HG02943 (cell line): Measurements from ENCODE around the gene NEURL1.
"Not testable (repeated sequence)": the region's sequence is repeated elsewhere in the genome, so short reads cannot be mapped to it uniquely, and the experiment has no call there.

Source experiments
- ATAC-seq: cut with Tn5 transposase; IDR thresholded peaks from one replicate; pipeline ENCODE4 v1.9.1; 2021; ENCODE audit warnings: mild to moderate bottlenecking, low read depth, moderate library complexity; ENCODE audit not compliant: unreplicated experiment

Gene NEURL1

DNA sequence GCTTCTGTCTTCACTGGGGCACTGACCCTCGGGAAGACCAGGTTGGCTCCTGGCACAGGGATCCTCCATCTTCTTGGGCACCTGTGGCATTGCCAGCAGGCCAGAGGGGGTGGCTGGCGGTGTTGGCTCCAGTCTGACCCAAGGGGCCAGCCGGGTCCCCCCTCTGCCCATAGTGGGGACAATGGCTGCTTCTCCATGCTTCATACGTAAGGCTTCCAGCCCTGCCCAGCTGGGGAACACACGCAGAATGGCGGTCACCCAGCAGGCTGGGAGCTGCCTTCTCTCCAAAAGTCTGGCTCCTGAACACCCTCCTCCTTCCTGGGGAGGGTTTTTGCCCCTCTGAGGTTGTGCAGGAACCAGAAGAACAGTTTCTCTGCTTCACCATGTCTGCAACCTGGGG is 106.8 kb downstream of the NEURL1 start:
- no peak for ATAC-seq

DNA sequence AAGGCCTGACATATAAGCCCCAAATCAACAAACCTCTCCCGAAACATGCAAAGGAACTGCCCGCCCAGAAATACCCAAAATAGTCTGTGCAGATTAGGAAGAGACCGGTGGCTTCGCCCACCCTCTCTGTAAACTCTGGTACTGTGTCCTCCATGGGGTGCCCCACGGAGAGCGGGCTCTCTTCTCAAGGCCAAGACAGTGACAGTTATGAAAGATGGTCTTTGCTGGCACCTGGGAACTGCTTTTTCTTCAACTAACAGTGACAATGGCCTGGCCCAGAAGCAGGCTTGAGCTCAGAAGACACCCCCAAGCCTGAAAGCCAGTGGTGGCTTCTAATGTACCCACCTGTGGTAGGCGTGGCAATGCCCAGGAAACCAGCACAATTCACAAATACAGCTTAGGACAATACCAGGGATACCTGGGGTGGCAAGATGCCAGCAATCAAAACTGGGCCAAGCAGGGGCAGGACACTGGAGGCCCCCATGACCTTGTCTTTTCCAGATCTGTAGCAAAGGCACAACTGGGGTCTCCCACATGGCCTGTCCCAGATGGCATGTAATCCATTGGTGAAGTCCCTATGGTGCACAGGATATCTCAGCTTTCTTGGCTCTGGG is 107.6 kb downstream of the NEURL1 start:
- no peak for ATAC-seq

DNA sequence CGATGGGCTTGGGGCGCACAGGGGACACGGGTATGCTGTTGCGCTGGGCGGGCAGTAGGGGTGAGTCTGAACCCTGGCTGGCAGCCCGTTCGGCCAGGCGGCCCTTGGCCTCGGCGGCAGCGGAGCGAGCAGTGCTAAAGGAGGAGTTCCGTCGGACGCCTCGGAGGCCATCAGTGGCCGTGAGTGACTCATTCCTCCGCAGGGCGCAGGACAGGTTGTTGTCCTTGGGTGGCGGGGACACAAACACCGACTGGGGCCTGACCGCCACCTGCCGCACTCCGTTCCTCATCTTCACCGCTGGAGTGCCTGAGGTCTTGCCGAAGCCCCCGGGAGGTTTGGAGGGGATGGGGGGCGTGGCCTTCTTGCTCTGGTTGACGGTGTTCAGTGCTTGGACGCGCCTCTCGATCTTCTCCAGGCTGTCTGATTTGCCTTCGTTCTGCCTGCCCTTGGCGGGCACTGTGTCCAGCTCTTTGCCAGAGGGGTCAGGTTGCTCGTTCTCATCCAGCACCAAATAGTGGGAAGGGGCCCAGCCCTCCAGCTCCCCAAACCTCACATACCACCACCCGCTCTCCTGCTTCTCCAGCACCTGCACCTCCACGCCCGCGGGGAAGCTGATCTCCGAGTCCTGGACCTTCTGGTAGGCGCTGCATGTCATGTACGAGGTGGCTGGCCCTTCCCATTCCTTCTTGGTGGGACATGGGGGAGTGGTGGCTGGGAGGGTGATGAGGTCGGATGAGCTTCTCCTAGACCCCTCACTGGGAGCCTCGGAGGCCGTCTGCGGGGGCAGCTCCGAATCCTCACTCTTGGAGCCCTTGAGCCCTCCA is 108.7 kb downstream of the NEURL1 start:
- ATAC-seq: no peak

DNA sequence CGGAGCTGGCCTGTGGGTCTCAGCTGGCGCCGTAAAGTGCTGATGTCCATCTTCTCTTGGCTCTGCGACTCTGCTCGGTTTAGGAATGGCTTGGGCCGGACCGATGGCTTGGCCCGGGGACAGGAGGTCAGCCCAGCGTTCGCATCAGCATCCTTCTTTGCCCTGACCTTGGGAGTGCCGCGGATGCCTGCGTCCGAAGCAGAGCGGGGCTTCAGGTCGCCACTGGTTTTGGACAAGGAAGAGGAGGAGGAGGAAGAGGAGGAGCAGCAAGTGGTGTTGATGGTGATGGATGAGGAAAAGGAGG is 109.3 kb downstream of the NEURL1 start:
- no peak for ATAC-seq

DNA sequence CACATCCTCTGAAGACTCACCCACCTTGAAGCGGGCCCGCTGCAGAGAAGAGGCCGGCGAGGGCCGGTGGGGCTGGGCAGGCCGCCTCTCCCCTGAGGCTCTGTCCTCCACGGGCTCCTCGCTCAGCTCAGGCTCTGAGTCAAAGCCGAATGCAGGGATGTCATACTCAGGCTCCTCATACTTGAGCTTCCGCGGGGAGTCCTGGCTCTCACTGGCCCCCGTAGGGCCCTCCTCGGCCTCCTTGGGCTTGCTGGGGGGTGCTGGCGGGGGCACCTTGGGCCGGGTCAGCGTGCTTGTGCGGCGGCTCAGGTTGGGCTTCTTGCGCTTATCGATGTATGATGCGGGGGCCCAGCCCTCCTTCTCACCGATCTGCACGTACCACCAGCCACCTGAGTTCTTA is 109.9 kb downstream of the NEURL1 start:
- no peak for ATAC-seq

DNA sequence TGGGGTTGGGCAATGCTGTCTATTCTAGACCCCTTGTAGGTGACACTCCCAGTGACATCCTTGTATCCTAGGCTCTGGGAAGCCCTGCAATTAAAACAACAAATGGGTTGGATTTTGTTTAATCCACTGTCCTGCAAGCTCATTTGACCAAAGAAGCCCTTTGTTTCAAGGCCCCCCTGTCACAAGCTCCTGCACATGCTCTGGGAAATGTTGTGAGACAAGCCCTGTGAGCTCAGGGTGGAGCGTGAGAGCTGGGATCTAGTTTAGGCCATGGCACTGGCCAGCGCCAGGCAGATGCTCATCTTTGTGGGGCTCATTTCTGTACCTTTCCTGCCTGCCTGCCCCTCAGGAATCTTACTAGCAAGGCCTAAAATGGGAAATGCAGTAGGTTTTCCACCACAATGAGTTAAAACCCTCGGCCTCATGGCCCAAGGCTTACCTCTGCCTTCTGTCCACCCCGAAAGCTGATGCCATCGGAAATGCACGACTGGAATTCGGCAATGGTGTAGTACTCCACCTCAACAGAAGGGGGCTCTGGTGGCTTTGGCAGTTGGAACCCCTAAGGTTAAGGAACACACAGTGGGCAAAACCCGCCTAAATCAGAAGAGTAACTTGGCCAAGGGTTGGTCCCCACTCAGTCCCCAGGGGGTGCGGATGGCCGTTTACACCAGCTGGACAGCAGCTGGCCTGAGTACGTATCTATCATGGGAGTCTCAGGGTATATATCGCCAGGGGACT is 112.0 kb downstream of the NEURL1 start:
- no peak for ATAC-seq

DNA sequence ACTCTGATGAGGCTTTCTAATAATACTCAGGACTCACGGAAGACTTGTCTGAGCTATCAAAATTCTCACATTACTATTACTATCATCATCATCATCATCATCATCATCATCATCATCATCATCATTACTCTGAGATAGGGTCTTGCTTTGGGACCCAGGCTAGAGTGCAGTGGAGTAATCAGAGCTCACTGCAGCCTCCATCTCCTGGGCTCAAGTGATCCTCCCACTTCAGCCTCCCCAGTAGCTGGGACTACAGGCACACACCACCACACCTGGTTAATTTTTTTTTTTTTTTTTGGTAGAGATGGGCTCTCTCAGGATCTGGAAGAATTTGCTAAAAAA is 112.6 kb downstream of the NEURL1 start:
- ATAC-seq: not testable (repeated sequence)

DNA sequence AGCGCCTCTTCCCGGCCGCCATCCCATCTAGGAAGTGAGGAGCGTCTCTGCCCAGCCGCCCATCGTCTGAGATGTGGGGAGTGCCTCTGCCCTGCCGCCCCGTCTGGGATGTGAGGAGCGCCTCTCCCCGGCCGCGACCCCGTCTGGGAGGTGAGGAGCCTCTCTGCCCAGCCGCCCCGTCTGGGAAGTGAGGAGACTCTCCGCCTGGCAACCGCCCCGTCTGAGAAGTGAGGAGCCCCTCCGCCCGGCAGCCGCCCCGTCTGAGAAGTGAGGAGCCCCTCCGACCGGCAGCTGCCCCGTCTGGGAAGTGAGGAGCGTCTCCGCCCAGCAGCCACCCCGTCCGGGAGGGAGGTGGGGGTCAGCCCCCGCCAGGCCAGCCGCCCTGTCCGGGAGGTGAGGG is 113.5 kb downstream of the NEURL1 start:
- ATAC-seq: not testable (repeated sequence)

DNA sequence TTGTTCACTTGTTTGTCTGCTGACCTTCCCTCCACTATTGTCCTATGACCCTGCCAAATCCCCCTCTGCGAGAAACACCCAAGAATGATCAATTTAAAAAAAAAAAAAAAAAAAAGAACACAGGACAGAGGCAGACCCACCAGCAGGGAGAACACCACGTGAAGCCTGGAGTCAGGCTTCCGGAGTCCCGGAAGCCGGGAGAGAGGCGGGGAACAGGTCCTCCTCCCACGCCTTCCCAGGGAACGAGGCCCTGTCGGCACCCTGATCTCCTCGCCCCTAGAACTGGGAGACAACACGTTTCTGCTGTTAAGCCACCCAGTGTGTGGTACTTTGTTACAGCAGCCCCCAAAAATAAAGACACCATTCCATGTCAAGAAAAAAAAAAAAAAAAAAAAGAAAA is 114.6 kb downstream of the NEURL1 start:
- ATAC-seq: not testable (repeated sequence)

DNA sequence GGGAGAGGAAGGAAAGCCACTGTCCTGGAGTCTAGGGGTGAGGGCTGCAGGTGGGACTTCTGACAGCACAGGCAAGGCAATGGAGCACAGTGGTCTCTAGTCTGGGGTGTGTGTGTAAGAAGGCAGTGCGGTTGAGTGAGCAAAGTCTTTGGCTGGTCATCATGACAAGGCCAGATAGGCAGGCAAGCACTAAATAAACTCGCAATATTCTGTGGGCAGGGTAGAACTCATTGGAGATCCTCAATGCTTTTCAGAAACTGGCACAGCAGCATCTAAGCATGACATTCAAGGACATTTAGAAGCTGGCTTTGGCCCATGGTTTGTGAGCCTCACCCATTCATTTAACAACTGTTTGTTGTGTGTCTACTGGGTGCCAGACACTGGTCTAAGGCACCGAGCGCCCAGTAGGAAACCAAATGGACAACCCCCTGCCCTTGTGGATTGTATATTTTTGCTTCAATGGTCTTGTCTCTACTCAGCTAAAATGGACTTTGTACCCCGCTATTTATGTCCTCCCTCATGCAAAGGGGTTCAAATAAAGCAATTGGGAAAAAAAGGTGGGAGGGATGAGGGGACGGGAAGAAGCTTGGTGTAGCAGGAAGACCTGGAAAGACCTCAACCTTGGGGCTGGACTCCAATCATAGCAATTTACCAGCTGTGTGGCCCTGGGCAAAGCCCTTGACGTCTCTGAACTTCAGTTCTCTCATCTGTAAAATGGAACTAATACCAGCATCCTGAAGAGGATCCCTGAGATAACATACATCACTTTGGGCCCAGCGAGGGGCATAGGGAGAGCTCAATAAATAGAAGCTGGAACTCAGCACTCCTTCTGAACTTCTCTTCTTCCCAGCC is 116.0 kb downstream of the NEURL1 start:
- no peak for ATAC-seq

DNA sequence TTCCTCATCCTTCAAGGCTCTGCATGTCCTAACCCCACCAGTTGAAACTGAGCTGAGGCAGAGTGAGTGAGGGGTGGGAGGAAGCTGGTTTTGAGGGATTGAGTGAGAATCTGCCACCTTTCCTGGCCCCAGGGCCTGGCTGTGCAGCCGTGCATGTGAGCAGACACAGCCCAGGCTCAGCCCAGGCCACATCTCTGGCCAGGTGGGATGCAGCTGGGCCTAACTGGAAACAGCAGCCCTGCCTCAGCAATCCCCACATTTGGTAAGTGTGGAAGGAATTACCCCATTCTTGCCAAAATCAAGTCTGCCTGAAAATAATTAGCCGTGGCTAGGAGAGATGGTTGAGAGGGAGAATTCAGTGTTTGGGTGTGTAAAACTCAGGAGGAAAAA is 116.6 kb downstream of the NEURL1 start:
- ATAC-seq: no peak

DNA sequence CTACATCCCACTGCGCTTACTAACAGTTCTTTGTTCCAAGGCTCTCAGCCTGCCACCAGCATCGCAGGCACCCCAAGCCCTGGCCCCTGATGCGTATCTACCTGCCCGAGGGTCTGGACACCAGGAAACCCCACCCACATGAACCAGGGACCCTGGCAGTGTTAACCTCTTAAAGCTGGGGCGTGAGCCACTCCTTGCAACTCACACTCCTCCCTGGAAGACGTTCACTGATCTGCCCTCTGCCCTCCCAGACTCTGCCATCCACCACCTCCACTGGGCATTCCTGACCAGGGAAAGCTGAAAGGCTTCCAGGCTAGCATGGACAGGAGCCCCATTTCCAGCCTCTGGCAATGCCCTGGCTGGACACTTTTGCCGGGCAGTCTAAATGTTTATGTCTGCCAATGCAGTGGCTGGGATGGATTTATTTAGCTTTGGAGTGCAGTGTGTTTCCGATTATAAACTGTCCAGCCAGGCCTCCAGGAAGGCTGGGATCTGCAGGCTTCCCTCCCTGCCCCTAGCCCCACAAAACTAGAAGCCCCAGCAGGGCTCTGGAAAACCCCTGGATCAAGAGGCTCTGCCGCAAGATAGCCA is 117.5 kb downstream of the NEURL1 start:
- no peak for ATAC-seq

DNA sequence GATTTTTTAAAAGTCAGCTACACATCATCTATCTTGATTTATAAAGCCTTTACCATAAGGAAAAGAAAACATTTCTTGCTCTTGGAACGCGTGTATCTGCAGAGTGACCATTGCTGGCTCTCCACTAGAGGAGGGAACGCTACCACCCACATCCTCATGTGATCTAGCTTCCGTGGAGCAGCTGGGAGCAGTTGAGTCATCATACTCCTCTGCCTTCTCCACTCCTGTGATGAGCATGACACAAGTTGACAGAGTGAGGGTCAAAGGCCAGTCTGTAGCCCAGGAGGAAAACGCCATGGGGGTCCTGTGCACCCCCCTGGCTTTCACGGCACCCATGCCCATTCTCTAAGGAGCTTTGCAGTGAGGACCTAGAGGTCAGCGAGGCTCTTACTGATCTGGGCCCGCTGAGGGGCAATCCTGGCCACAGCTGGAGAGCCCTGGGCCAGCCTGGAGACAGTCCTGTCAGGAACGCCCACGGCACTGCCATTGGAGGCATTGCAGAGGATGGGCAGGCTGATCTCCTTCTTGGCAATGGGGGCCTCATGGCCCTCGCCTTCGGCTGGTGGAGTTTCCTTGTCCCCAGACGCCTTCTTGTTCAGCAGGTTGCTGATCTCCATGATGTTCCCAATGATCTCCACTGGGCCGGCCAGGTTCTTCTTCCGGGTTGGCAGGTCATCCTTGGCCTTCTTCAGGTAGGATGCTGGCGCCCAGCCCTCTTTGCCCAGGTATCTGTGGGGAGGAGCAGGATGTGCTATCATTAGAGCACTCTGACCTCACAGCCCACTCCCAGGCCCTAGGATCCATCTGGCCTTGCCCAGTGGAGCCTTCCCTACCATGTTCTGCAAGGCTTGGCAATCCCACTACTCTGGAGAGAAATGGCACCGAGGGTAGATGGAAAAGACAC is 119.2 kb downstream of the NEURL1 start:
- ATAC-seq: no peak

DNA sequence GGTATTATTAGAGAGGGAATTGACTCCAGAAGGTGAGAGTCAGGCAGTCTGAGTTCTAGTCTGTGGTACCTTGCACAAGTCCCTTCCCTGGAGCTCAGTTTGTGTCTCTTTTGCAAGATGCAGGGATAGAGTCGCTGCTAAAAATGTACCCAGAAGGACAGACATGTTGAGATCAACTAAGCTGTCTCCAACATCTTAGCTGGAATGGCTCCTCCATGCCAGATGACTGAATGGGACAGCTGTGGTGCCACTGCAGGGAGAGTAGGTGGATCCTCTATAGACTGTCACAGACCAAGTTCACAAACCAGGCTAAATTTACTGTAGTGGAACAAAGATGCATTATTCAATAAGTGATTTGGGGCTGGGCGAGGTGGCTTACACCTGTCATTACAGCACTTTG is 120.1 kb downstream of the NEURL1 start:
- no peak for ATAC-seq

DNA sequence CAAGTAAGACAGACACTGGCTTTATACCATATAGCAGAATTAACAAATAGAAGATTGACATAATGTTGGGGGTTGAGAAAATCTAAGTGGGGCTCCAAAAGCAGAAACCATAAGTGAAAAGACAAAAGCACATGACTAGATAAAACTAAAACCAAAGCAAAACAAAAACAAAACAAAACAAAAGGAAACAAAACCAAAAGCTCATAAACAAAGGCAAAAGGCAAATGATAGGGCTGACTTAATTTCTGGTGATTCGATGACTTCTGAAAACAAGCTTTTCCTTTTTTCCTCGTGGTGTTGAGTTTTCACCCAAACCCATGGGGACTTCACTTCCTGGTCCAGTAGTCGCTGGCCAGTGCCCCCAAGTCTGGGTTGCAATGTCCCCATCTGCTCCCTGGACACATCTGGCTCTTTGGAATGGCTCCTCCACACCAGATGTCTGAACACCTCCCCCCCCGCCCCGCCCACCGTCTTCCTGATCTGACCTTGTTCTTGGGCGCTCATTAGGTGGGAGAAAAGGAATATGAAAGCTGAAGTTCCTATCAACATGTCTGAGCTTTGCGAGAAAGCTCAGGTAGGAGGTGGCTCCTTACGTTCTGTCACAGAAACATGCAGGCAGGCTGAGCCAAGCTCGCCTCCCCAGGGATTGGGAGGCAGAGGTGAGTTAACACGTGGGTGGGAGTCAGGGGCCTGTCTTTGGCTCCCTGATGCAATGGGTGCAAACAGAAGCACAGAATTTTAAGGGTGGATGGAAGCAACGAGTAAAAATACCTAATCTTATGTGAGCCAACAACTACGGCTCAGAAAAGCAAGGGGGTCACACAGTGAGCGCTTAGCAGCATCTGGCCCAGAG is 121.0 kb downstream of the NEURL1 start:
- no peak for ATAC-seq

DNA sequence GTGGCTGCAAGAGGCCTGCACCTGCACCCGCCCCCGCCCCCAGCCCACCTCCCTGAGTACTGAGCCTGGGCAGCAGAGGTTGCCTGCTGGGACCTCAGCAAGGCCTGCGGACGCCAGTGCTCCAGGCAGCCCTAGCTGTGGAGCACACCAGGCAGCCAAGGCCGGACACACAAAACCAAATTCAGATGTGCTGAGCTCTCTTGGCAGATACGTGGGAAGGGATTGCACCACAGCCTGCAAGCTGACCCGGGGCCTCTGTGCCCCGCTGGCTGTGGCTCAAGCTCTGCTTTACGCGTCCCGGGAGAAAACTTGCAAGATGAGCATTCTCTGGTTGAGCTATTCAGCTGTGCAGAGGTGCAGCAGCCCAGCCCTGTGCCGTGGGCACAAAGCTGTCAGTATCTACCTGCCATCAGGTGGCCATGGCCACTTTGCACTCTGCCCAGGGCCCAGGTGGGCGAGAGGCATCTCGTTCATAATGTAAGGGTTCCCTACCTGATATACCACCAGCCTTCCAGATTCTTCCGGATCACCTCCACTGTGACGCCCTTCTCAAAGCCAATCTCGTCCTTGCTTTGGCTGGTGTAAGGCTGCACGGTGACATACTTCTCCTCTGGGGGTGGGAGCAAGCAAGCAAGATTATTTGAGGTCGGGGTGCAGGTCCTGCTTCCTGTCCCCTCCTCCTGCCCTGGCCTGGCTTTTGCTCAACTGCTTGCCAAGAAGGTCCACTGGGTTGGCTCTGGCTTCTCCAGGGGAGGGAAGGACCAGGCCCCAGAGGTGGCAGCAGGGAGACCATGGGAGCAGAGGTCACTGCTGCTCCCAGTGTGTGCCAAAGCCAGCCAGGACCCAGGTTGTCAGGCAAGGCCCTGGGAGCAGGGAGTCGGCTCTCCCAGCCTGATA is 123.4 kb downstream of the NEURL1 start:
- no peak for ATAC-seq

DNA sequence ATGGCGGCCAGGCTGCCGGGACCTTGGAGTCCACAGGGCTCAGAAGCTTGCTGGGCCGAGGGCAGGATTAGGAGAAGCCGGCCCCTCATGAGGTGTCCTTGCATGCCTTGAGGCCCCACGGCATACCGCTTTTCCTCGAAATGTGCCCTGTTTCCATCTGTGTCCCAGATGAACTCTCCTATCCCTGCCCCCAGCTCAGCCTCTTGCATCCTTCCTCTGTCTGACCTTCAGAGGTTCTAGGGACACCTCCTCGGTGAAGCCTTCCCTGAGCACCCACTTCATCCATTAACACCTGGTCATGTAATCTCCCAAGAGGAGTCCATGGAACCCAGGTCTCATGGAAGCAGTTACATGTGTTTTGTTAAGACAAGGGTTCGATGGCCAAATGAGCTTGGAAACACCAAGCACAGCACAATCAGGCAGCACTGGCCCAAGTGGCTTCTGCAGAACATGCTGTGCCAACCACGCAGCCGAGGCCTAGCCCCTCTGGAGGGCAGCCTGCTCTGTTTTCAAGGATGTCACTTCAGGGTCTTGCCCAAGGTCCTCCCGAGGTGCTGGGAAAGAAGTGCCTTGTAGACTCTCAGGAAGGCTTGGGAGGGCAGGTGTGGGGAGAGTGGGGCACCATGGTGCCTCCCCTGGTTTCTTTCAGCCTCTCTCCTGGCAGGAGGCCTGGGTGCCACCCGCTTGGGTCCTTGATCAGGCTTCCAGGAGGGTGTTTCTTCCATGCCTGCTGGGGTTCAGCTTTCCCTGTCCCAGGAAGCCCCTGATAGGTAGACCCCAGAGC is 124.3 kb downstream of the NEURL1 start:
- no peak for ATAC-seq
